HEK293 (cell line): ENCODE measurements around the gene CACNA1C.

Source experiments
- CTCF ChIA-PET: fragments of 350-600 bp; formaldehyde crosslinking; extraction: SDS; loops from one replicate; lab custom pipeline; 2021; ENCODE audit warnings: antibody characterized with exemption; lab: Yijun Ruan, JAX
- POLR2A ChIA-PET: fragments of 300-600 bp; formaldehyde crosslinking; extraction: SDS; loops from one replicate; lab custom pipeline; 2020; ENCODE audit warnings: antibody characterized with exemption, inconsistent platforms; lab: Yijun Ruan, JAX
- H3K27ac ChIP-seq: fragments of 200-500 bp; sonication (Bioruptor generic); 2 replicates; pipeline ENCODE4 v1.5.1; 2014; ENCODE audit warnings: low read depth, low read length, control low read depth, inconsistent platforms; ENCODE audit errors: extremely low read depth
- H3K36me3 ChIP-seq, 2 experiments: fragments of 200-500 bp in 1 of 2; sonication (Bioruptor generic) in 1 of 2; 1 replicate in 1 of 2; 2 replicates in 1 of 2; pipeline ENCODE4 v1.5.1; 2014 to 2017; ENCODE audit warnings: inconsistent platforms in 2 of 2, low read length in 2 of 2; ENCODE audit not compliant: control insufficient read depth in 2 of 2, insufficient read depth in 1 of 2
- H3K4me1 ChIP-seq: fragments of 200-500 bp; sonication (Bioruptor generic); 2 replicates; pipeline ENCODE4 v1.5.1; 2014; ENCODE audit warnings: mild to moderate bottlenecking, low read length, inconsistent platforms; ENCODE audit not compliant: control insufficient read depth, insufficient read depth
- H3K4me3 ChIP-seq: 2 replicates; pipeline ENCODE4 v1.5.1; 2011; ENCODE audit warnings: low read depth, mild to moderate bottlenecking, control low read depth, low read length, moderate library complexity
- H3K9me3 ChIP-seq: fragments of 200-500 bp; sonication (Bioruptor generic); 2 replicates; pipeline ENCODE4 v1.5.1; 2014; ENCODE audit warnings: low read depth, low read length, inconsistent platforms; ENCODE audit not compliant: control insufficient read depth, insufficient read depth
- GFI1B ChIP-seq: fragments of 450-650 bp; formaldehyde crosslinking; IDR thresholded peaks from 2 replicates; pipeline ENCODE4 v1.5.1; 2016; ENCODE audit warnings: missing biosample characterization, missing genetic modification characterization
- SETDB1 ChIP-seq: IDR thresholded peaks from one replicate; pipeline ENCODE4 v1.6.1; 2017; ENCODE audit warnings: mild to moderate bottlenecking, low read length, moderate library complexity, mixed read lengths; ENCODE audit not compliant: insufficient read length
- SP7 ChIP-seq: fragments of 450-650 bp; formaldehyde crosslinking; IDR thresholded peaks from 2 replicates; pipeline ENCODE4 v1.5.1; 2016; ENCODE audit warnings: missing biosample characterization, missing genetic modification characterization
- TRIM28 ChIP-seq: IDR thresholded peaks from 2 replicates; pipeline ENCODE4 v1.6.1; 2011; ENCODE audit warnings: low read length, control low read depth, borderline replicate concordance
- ZFP37 ChIP-seq: fragments of 450-650 bp; formaldehyde crosslinking; IDR thresholded peaks from 2 replicates; pipeline ENCODE4 v1.5.1; 2016; ENCODE audit warnings: missing biosample characterization, missing genetic modification characterization
- ZNF350 ChIP-seq: fragments of 450-650 bp; formaldehyde crosslinking; IDR thresholded peaks from 2 replicates; pipeline ENCODE4 v1.5.0; 2017; ENCODE audit warnings: missing biosample characterization, mild to moderate bottlenecking, missing genetic modification characterization
- ZNF354C ChIP-seq: fragments of 450-650 bp; formaldehyde crosslinking; IDR thresholded peaks from 2 replicates; pipeline ENCODE4 v1.5.1; 2016; ENCODE audit warnings: missing biosample characterization, missing genetic modification characterization, low read depth, borderline replicate concordance
- ZNF549 ChIP-seq: fragments of 450-650 bp; IDR thresholded peaks from 2 replicates; pipeline ENCODE4 v1.5.1; 2018; ENCODE audit warnings: missing biosample characterization, missing genetic modification characterization, mild to moderate bottlenecking, inconsistent platforms, moderate library complexity
- ZNF560 ChIP-seq: fragments of 450-650 bp; formaldehyde crosslinking; IDR thresholded peaks from 2 replicates; pipeline ENCODE4 v1.5.1; 2017; ENCODE audit warnings: missing biosample characterization, missing genetic modification characterization, borderline replicate concordance
- ZNF621 ChIP-seq: fragments of 450-650 bp; formaldehyde crosslinking; IDR thresholded peaks from 2 replicates; pipeline ENCODE4 v1.5.1; 2017; ENCODE audit warnings: missing biosample characterization, missing genetic modification characterization
- ZNF658 ChIP-seq: fragments of 450-650 bp; formaldehyde crosslinking; IDR thresholded peaks from 2 replicates; pipeline ENCODE4; 2016; ENCODE audit warnings: missing biosample characterization, missing genetic modification characterization
- ZNF664 ChIP-seq: fragments of 450-650 bp; formaldehyde crosslinking; IDR thresholded peaks from 2 replicates; pipeline ENCODE4 v1.5.1; 2016; ENCODE audit warnings: missing biosample characterization, missing genetic modification characterization
- TF ChIP-seq, protein P1 (sequence below): fragments of 450-650 bp; formaldehyde crosslinking; conservative IDR thresholded peaks from 2 replicates; pipeline ENCODE4 v1.5.1; 2016; ENCODE audit warnings: low read depth, missing biosample characterization, missing genetic modification characterization
- TF ChIP-seq, protein P2 (sequence below): fragments of 450-650 bp; formaldehyde crosslinking; IDR thresholded peaks from 2 replicates; pipeline ENCODE4 v1.5.1; 2017; ENCODE audit warnings: missing biosample characterization, missing genetic modification characterization
- TF ChIP-seq, protein P3 (sequence below): fragments of 450-650 bp; formaldehyde crosslinking; IDR thresholded peaks from 2 replicates; pipeline ENCODE4 v1.5.1; 2016; ENCODE audit warnings: missing biosample characterization, missing genetic modification characterization
- TF ChIP-seq, protein P4 (sequence below): fragments of 450-650 bp; formaldehyde crosslinking; IDR thresholded peaks from 2 replicates; pipeline ENCODE4 v1.5.1; 2016; ENCODE audit warnings: missing biosample characterization, missing genetic modification characterization
- TF ChIP-seq, protein P5 (sequence below): fragments of 450-650 bp; formaldehyde crosslinking; IDR thresholded peaks from 2 replicates; pipeline ENCODE4 v1.5.0; 2017; ENCODE audit warnings: missing biosample characterization, missing genetic modification characterization, borderline replicate concordance

CACNA1C gene

DNA sequence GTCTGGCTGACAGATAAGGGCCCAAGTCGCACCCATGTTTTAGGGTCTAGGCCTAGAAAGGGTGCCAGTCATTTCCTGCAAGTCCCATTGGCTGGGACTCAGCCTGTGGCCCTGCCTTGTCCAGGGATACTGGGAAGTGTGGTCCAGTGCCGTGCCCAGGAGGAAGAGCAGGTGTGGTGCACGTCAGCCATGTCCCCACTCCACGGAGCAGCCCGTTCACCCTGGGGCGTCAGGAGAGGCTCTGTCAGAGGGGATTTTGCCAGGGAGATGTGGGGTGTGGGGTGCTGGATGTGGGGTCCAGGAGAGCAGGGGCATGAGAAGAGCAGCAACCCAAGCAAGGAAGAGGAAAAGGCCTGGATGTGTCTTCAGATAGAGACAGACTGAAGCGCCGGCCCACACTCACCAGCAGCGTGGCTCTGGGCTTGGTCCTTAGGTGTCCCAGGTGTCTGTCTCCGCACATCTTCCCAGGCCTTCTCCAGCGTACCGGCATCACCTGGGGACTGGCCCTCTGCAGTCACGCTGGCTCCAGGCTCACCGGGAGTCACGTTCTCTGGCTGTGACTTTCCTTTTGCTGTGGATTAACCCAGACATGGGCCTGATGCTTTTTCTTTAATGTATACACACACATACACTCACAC lies 138.2 kb downstream of the CACNA1C start:
- TF ChIP-seq TRIM28 (no peak), SP7 (no peak), SETDB1 (no peak), ZFP37 (tag by site-specific recombination) (no peak), ZNF549 (tag by site-specific recombination) (no peak), ZNF350 (tag by site-specific recombination) (no peak), ZNF664 (tag by site-specific recombination) (no peak), ZNF658 (no peak), GFI1B (no peak), ZNF354C (tag by site-specific recombination) (no peak), ZNF560 (tag by site-specific recombination) (no peak), ZNF621 (tag by site-specific recombination) (no peak)
- TF ChIP-seq, protein P1, sequence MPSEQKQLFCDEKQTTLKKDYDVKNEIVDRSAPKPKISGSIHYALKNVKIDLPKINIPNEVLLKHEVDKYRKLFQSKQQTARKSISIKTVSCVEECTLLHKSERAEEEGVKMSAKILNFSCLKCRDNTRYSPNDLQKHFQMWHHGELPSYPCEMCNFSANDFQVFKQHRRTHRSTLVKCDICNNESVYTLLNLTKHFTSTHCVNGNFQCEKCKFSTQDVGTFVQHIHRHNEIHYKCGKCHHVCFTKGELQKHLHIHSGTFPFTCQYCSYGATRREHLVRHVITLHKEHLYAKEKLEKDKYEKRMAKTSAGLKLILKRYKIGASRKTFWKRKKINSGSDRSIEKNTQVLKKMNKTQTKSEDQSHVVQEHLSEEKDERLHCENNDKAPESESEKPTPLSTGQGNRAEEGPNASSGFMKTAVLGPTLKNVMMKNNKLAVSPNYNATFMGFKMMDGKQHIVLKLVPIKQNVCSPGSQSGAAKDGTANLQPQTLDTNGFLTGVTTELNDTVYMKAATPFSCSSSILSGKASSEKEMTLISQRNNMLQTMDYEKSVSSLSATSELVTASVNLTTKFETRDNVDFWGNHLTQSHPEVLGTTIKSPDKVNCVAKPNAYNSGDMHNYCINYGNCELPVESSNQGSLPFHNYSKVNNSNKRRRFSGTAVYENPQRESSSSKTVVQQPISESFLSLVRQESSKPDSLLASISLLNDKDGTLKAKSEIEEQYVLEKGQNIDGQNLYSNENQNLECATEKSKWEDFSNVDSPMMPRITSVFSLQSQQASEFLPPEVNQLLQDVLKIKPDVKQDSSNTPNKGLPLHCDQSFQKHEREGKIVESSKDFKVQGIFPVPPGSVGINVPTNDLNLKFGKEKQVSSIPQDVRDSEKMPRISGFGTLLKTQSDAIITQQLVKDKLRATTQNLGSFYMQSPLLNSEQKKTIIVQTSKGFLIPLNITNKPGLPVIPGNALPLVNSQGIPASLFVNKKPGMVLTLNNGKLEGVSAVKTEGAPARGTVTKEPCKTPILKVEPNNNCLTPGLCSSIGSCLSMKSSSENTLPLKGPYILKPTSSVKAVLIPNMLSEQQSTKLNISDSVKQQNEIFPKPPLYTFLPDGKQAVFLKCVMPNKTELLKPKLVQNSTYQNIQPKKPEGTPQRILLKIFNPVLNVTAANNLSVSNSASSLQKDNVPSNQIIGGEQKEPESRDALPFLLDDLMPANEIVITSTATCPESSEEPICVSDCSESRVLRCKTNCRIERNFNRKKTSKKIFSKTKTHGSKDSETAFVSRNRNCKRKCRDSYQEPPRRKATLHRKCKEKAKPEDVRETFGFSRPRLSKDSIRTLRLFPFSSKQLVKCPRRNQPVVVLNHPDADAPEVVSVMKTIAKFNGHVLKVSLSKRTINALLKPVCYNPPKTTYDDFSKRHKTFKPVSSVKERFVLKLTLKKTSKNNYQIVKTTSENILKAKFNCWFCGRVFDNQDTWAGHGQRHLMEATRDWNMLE (tag by site-specific recombination), result no peak
- TF ChIP-seq, protein P2, sequence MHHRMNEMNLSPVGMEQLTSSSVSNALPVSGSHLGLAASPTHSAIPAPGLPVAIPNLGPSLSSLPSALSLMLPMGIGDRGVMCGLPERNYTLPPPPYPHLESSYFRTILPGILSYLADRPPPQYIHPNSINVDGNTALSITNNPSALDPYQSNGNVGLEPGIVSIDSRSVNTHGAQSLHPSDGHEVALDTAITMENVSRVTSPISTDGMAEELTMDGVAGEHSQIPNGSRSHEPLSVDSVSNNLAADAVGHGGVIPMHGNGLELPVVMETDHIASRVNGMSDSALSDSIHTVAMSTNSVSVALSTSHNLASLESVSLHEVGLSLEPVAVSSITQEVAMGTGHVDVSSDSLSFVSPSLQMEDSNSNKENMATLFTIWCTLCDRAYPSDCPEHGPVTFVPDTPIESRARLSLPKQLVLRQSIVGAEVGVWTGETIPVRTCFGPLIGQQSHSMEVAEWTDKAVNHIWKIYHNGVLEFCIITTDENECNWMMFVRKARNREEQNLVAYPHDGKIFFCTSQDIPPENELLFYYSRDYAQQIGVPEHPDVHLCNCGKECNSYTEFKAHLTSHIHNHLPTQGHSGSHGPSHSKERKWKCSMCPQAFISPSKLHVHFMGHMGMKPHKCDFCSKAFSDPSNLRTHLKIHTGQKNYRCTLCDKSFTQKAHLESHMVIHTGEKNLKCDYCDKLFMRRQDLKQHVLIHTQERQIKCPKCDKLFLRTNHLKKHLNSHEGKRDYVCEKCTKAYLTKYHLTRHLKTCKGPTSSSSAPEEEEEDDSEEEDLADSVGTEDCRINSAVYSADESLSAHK (tag by site-specific recombination), result no peak
- TF ChIP-seq, protein P3, sequence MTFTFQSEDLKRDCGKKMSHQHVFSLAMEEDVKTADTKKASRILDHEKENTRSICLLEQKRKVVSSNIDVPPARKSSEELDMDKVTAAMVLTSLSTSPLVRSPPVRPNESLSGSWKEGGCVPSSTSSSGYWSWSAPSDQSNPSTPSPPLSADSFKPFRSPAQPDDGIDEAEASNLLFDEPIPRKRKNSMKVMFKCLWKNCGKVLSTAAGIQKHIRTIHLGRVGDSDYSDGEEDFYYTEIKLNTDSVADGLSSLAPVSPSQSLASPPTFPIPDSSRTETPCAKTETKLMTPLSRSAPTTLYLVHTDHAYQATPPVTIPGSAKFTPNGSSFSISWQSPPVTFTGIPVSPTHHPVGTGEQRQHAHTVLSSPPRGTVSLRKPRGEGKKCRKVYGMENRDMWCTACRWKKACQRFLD (tag by site-specific recombination), result no peak
- TF ChIP-seq, protein P4, sequence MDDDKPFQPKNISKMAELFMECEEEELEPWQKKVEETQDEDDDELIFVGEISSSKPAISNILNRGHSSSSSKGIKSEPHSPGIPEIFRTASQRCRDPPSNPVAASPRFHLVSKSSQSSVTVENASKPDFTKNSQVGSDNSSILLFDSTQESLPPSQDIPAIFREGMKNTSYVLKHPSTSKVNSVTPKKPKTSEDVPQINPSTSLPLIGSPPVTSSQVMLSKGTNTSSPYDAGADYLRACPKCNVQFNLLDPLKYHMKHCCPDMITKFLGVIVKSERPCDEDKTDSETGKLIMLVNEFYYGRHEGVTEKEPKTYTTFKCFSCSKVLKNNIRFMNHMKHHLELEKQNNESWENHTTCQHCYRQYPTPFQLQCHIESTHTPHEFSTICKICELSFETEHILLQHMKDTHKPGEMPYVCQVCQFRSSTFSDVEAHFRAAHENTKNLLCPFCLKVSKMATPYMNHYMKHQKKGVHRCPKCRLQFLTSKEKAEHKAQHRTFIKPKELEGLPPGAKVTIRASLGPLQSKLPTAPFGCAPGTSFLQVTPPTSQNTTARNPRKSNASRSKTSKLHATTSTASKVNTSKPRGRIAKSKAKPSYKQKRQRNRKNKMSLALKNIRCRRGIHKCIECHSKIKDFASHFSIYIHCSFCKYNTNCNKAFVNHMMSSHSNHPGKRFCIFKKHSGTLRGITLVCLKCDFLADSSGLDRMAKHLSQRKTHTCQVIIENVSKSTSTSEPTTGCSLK (tag by site-specific recombination), result no peak
- TF ChIP-seq, protein P5, sequence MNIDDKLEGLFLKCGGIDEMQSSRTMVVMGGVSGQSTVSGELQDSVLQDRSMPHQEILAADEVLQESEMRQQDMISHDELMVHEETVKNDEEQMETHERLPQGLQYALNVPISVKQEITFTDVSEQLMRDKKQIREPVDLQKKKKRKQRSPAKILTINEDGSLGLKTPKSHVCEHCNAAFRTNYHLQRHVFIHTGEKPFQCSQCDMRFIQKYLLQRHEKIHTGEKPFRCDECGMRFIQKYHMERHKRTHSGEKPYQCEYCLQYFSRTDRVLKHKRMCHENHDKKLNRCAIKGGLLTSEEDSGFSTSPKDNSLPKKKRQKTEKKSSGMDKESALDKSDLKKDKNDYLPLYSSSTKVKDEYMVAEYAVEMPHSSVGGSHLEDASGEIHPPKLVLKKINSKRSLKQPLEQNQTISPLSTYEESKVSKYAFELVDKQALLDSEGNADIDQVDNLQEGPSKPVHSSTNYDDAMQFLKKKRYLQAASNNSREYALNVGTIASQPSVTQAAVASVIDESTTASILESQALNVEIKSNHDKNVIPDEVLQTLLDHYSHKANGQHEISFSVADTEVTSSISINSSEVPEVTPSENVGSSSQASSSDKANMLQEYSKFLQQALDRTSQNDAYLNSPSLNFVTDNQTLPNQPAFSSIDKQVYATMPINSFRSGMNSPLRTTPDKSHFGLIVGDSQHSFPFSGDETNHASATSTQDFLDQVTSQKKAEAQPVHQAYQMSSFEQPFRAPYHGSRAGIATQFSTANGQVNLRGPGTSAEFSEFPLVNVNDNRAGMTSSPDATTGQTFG (tag by site-specific recombination), result no peak
- TF ChIP-seq, all 188 proteins: peak for 0

More for the DNA sequence above, 138.2 kb downstream of the CACNA1C start:
- H3K9me3 ChIP-seq, result no peaks in the 10 kb centered on the region
- H3K4me3 ChIP-seq, result no peak overlapping the region
- no peaks in the 10 kb centered on the region for H3K4me1 ChIP-seq
- H3K36me3 ChIP-seq, result no peaks in the 10 kb centered on the region
- CTCF ChIA-PET, result interaction anchor here (0.7 kb wide), 1 partner anchor 448 kb away, joined by 3 read pairs; no protein-coding TSS in a partner anchor
- POLR2A ChIA-PET, result no interaction called here
- no peak overlapping the region for H3K27ac ChIP-seq
